WTC11 (cell line): ENCODE data around the gene GRAMD4. TPM values are rescaled to one million over a fixed set of nuclear protein-coding genes. Genes with fewer than 3 reads are reported as not detected.

Experiments
- ATAC-seq: fragments of 200-7000 bp; cut with Tn5 transposase; 2 replicates; pipeline ENCODE4 v1.10.0; 2021; ENCODE audit warnings: mild to moderate bottlenecking, moderate library complexity
- CTCF ChIA-PET: fragments of 300-600 bp; sonication (Branson Sonifier 250); formaldehyde crosslinking; loops from one replicate; lab custom pipeline; 2021; ENCODE audit warnings: antibody characterized with exemption; lab: Charles Lee
- POLR2A ChIA-PET: fragments of 350-600 bp; sonication (Branson Sonifier 250); formaldehyde crosslinking; loops from one replicate; lab custom pipeline; 2021; ENCODE audit warnings: antibody characterized with exemption; lab: Charles Lee
- DNase-seq: peaks from one replicate; pipeline ENCODE4 v3.0.0; 2021; ENCODE audit warnings: low spot score
- H3K27ac Mint-ChIP-seq: 2 replicates; pipeline ENCODE4 v1.8.0; 2021; ENCODE audit warnings: mixed read lengths
- H3K27me3 Mint-ChIP-seq: 2 replicates; pipeline ENCODE4 v1.8.0; 2021; ENCODE audit warnings: low read depth, mild to moderate bottlenecking, moderate library complexity, mixed read lengths
- H3K36me3 Mint-ChIP-seq: 2 replicates; pipeline ENCODE4 v1.8.0; 2021; ENCODE audit warnings: mixed read lengths
- H3K4me1 Mint-ChIP-seq: 2 replicates; pipeline ENCODE4 v1.8.0; 2022; ENCODE audit warnings: mixed read lengths
- H3K4me3 Mint-ChIP-seq: 2 replicates; pipeline ENCODE4 v1.8.0; 2021; ENCODE audit warnings: mild to moderate bottlenecking, moderate library complexity, mixed read lengths
- H3K9me3 Mint-ChIP-seq: 2 replicates; pipeline ENCODE4 v1.8.0; 2021; ENCODE audit warnings: mixed read lengths
- ARID4B ChIP-seq: sonication (generic); formaldehyde crosslinking; IDR thresholded peaks from 2 replicates; pipeline ENCODE4 v1.8.0; 2023; ENCODE audit warnings: missing genetic modification reagents, mild to moderate bottlenecking, borderline replicate concordance
- ATF6 ChIP-seq: sonication (generic); formaldehyde crosslinking; IDR thresholded peaks from 2 replicates; pipeline ENCODE4 v1.8.1; 2023; ENCODE audit warnings: mild to moderate bottlenecking, missing genetic modification reagents
- FOXJ3 ChIP-seq: sonication (generic); formaldehyde crosslinking; IDR thresholded peaks from 2 replicates; pipeline ENCODE4 v1.9.0; 2021; ENCODE audit warnings: missing genetic modification reagents, mild to moderate bottlenecking, borderline replicate concordance
- GRHL2 ChIP-seq: fragments of 250-450 bp; sonication (Bioruptor Pico); IDR thresholded peaks from 2 replicates; pipeline ENCODE4 v1.8.0; 2022; ENCODE audit warnings: mild to moderate bottlenecking, moderate library complexity; ENCODE audit not compliant: insufficient replicate concordance, severe bottlenecking
- HMGA2 ChIP-seq: fragments of 250-450 bp; sonication (Bioruptor Pico); IDR thresholded peaks from 2 replicates; pipeline ENCODE4 v1.4.0; 2021; ENCODE audit warnings: mild to moderate bottlenecking, moderate library complexity
- IRF1 ChIP-seq: sonication (generic); formaldehyde crosslinking; IDR thresholded peaks from 2 replicates; pipeline ENCODE4 v1.8.0; 2023; ENCODE audit warnings: missing genetic modification reagents
- NFYB ChIP-seq: sonication (generic); formaldehyde crosslinking; conservative IDR thresholded peaks from 2 replicates; pipeline ENCODE4 v1.8.0; 2022; ENCODE audit warnings: low read depth, missing genetic modification reagents
- NR1H2 ChIP-seq: sonication (generic); formaldehyde crosslinking; IDR thresholded peaks from 2 replicates; pipeline ENCODE4 v1.9.0; 2021; ENCODE audit warnings: mild to moderate bottlenecking, moderate library complexity, missing genetic modification reagents
- NR2C2 ChIP-seq: sonication (generic); formaldehyde crosslinking; IDR thresholded peaks from 2 replicates; pipeline ENCODE4 v1.8.0; 2022; ENCODE audit warnings: mild to moderate bottlenecking, missing genetic modification reagents
- OVOL2 ChIP-seq: fragments of 250-450 bp; sonication (Bioruptor Pico); IDR thresholded peaks from 2 replicates; pipeline ENCODE4 v1.9.0; 2021; ENCODE audit warnings: mild to moderate bottlenecking, borderline replicate concordance
- SMAD4 ChIP-seq: sonication (generic); formaldehyde crosslinking; IDR thresholded peaks from 2 replicates; pipeline ENCODE4 v1.8.0; 2022; ENCODE audit warnings: mild to moderate bottlenecking, missing genetic modification reagents
- SP1 ChIP-seq: sonication (generic); formaldehyde crosslinking; conservative IDR thresholded peaks from 2 replicates; pipeline ENCODE4 v1.8.1; 2022; ENCODE audit warnings: missing genetic modification reagents
- USF2 ChIP-seq: sonication (generic); formaldehyde crosslinking; IDR thresholded peaks from 2 replicates; pipeline ENCODE4 v1.8.1; 2023; ENCODE audit warnings: mild to moderate bottlenecking, missing genetic modification reagents, moderate library complexity
- ZBTB21 ChIP-seq: sonication (generic); formaldehyde crosslinking; IDR thresholded peaks from 2 replicates; pipeline ENCODE4 v1.8.1; 2023; ENCODE audit warnings: mild to moderate bottlenecking, missing genetic modification reagents, borderline replicate concordance
- ZNF138 ChIP-seq: sonication (generic); formaldehyde crosslinking; conservative IDR thresholded peaks from 2 replicates; pipeline ENCODE4 v1.8.1; 2022; ENCODE audit warnings: mild to moderate bottlenecking, moderate library complexity, missing genetic modification reagents
- ZNF219 ChIP-seq: sonication (generic); formaldehyde crosslinking; IDR thresholded peaks from 2 replicates; pipeline ENCODE4 v1.8.0; 2023; ENCODE audit warnings: missing genetic modification reagents, mild to moderate bottlenecking, borderline replicate concordance
- ZNF423 ChIP-seq: fragments of 250-450 bp; sonication (Bioruptor Pico); IDR thresholded peaks from 2 replicates; pipeline ENCODE4 v2.1.2; 2022; ENCODE audit warnings: mild to moderate bottlenecking, moderate library complexity
- total RNA-seq: library from RNA; stranded (reverse); gene quantifications from 3 replicates; pipeline ENCODE4 v1.2.3, GENCODE V29; 2021
- TF ChIP-seq, protein P1 (sequence below): fragments of 200-600 bp; IDR thresholded peaks from 2 replicates; pipeline ENCODE4 v1.8.0; 2022; ENCODE audit warnings: antibody characterized with exemption
- TF ChIP-seq, protein P2 (sequence below): sonication (generic); formaldehyde crosslinking; IDR thresholded peaks from 2 replicates; pipeline ENCODE4 v1.8.0; 2022; ENCODE audit warnings: mild to moderate bottlenecking, missing genetic modification reagents
- TF ChIP-seq, protein P3 (sequence below): fragments of 250-450 bp; sonication (Bioruptor Pico); IDR thresholded peaks from 2 replicates; pipeline ENCODE4 v1.9.0; 2021; ENCODE audit warnings: mild to moderate bottlenecking
- TF ChIP-seq, protein P4 (sequence below): sonication (generic); formaldehyde crosslinking; conservative IDR thresholded peaks from 2 replicates; pipeline ENCODE4 v1.8.1; 2022; ENCODE audit warnings: mild to moderate bottlenecking, missing genetic modification reagents

GRAMD4 gene
- total RNA-seq, 1 experiment from 2014 or later, result 41.0 TPM

DNA sequence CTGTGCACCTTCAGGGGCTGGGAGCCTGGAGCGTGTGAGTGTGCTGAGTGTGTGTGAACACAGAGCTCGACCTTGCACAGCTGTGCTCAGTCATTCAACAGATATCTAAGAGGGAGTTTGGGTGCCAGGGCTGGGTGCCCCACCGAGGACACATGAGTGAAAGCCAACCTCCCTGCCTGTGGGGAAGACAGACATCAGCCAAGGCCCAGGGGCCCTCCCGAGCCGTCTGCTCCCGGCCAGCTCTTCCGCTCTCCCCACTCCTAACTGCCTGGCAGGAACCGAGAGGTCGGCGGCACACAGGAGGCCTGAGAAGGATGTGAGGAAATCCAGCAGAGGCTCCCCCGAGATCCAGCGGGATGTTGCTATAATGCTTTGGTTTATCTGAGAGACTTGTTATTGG, 85.9 kb downstream of the GRAMD4 start (continued):
- TF ChIP-seq, protein P1, sequence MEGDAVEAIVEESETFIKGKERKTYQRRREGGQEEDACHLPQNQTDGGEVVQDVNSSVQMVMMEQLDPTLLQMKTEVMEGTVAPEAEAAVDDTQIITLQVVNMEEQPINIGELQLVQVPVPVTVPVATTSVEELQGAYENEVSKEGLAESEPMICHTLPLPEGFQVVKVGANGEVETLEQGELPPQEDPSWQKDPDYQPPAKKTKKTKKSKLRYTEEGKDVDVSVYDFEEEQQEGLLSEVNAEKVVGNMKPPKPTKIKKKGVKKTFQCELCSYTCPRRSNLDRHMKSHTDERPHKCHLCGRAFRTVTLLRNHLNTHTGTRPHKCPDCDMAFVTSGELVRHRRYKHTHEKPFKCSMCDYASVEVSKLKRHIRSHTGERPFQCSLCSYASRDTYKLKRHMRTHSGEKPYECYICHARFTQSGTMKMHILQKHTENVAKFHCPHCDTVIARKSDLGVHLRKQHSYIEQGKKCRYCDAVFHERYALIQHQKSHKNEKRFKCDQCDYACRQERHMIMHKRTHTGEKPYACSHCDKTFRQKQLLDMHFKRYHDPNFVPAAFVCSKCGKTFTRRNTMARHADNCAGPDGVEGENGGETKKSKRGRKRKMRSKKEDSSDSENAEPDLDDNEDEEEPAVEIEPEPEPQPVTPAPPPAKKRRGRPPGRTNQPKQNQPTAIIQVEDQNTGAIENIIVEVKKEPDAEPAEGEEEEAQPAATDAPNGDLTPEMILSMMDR, result no peak
- TF ChIP-seq IRF1 (no peak), ZNF138 (CRISPR knock-in tag) (no peak), NR1H2 (CRISPR knock-in tag) (no peak), ATF6 (CRISPR knock-in tag) (no peak), ZNF219 (CRISPR knock-in tag) (no peak), SMAD4 (CRISPR knock-in tag) (no peak), HMGA2 (CRISPR knock-in tag) (no peak), NFYB (CRISPR knock-in tag) (no peak)

DNA sequence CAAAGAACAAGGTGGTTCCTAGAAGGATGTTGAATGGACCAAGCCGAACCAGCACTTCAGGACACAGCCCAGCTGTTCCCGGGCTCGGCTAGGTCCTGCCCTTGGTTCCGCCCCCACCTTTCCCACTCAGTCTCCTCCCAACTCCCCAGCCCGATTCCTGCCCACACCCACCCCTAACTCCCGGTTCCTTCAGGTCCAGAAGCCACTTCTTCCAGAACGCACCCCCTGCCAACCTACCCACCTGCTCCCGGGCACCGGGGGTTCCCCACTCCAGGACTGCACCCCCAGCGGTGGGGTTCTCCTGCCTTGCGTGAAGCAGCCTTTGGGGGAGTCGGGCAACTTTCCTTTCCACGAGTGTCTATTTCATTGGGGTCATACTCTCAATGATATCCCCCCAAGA, 87.1 kb downstream of the GRAMD4 start:
- Mint-ChIP-seq H3K4me1 (no peaks in the 10 kb centered on the region), H3K36me3 (peaks cover 65% of the 10 kb centered on the region), H3K27me3 (no peaks in the 10 kb centered on the region), H3K27ac (no peak overlapping the region), H3K9me3 (no peaks in the 10 kb centered on the region), H3K4me3 (no peak overlapping the region)
- ATAC-seq (no peak), DNase-seq (no peak)
- CTCF ChIA-PET, result interaction anchor here (1.6 kb wide), 1 partner anchor 144 kb away, joined by 4 read pairs; no protein-coding TSS in a partner anchor
- POLR2A ChIA-PET, result no interaction called here
- TF ChIP-seq ZNF423, result no peak
- no peak for TF ChIP-seq ARID4B (CRISPR knock-in tag)
- no peak for TF ChIP-seq GRHL2
- no peak for TF ChIP-seq SP1 (CRISPR knock-in tag)
- TF ChIP-seq, protein P2, sequence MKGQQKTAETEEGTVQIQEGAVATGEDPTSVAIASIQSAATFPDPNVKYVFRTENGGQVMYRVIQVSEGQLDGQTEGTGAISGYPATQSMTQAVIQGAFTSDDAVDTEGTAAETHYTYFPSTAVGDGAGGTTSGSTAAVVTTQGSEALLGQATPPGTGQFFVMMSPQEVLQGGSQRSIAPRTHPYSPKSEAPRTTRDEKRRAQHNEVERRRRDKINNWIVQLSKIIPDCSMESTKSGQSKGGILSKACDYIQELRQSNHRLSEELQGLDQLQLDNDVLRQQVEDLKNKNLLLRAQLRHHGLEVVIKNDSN (CRISPR knock-in tag), result no peak
- no peak for TF ChIP-seq ZBTB21
- TF ChIP-seq, protein P1, result no peak
- TF ChIP-seq, protein P3, sequence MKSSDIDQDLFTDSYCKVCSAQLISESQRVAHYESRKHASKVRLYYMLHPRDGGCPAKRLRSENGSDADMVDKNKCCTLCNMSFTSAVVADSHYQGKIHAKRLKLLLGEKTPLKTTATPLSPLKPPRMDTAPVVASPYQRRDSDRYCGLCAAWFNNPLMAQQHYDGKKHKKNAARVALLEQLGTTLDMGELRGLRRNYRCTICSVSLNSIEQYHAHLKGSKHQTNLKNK (CRISPR knock-in tag), result no peak
- TF ChIP-seq NR2C2 (CRISPR knock-in tag), result no peak
- TF ChIP-seq FOXJ3 (CRISPR knock-in tag), result no peak
- no peak for TF ChIP-seq ATF6 (CRISPR knock-in tag)
- no peak for TF ChIP-seq OVOL2 (CRISPR knock-in tag)
- TF ChIP-seq, protein P4, sequence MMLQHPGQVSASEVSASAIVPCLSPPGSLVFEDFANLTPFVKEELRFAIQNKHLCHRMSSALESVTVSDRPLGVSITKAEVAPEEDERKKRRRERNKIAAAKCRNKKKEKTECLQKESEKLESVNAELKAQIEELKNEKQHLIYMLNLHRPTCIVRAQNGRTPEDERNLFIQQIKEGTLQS (CRISPR knock-in tag), result no peak
- no peak for TF ChIP-seq USF2 (CRISPR knock-in tag)
